ENCODE data around the gene MAN1C1.

- TF ChIP-seq CTCF (IDR thresholded peaks at IDR 0.05; ENCODE audit: extremely low read depth in 1 of 2, insufficient read depth in 1 of 2, low read depth in 1 of 2, low read length in 2 of 2): no peak
- TF ChIP-seq POLR2A (IDR thresholded peaks at IDR 0.05; ENCODE audit: low read depth, low read length): no peak
- TF ChIP-seq POLR2AphosphoS5 (IDR thresholded peaks at IDR 0.05; ENCODE audit: insufficient read depth, low read depth, low read length): no peak
These were observed 110.5 kb downstream of the MAN1C1 start for GRCh38 chr1:25727088-25727487.

All from endothelial cell of umbilical vein (primary cell).